Measurements from ENCODE around the gene PDE7B. TPM values are rescaled to one million over a fixed set of nuclear protein-coding genes. Genes with fewer than 3 reads are reported as not detected.

The PDE7B gene
- total and polyA plus RNA-seq, 9 of the 15 experiments (the other 6 are each of a cell fraction or from before 2014, with no cell fraction given), result 0.01 TPM; not detected in 8

- peaks cover 5 to 21% of the 10 kb centered on the region in 2 experiments; a peak in 4 of 5 replicates for H3K27me3 ChIP-seq (ENCODE audit: control insufficient read depth in 2 of 2, insufficient read depth in 2 of 2, low read length in 2 of 2)
- no peaks in the 10 kb centered on the region for H3K36me3 ChIP-seq (ENCODE audit: control insufficient read depth, insufficient read depth, low read length)
- TF ChIP-seq TRIM28 (IDR thresholded peaks at IDR 0.05) (no peak), ELF2 (CRISPR knock-in tag; IDR thresholded peaks at IDR 0.05) (no peak), SMARCE1 (IDR thresholded peaks at IDR 0.05) (no peak), GMEB1 (CRISPR knock-in tag; IDR thresholded peaks at IDR 0.05) (no peak), NR1H2 (CRISPR knock-in tag; IDR thresholded peaks at IDR 0.05) (no peak), CEBPZ (IDR thresholded peaks at IDR 0.05; ENCODE audit: borderline replicate concordance, low read depth, low read length) (no peak), ZC3H11A (IDR thresholded peaks at IDR 0.05; ENCODE audit: low read depth, low read length) (no peak), TEAD4 (IDR thresholded peaks at IDR 0.05; ENCODE audit: low read length) (no peak), TEAD4 (CRISPR knock-in tag; IDR thresholded peaks at IDR 0.05; ENCODE audit: borderline replicate concordance) (no peak), MXI1 (IDR thresholded peaks at IDR 0.05; ENCODE audit: low read depth, low read length) (no peak), THRA (IDR thresholded peaks at IDR 0.05) (no peak), SREBF2 (CRISPR knock-in tag; IDR thresholded peaks at IDR 0.05) (no peak)
- POLR2A ChIA-PET, result no interaction called here
- H4K20me1 ChIP-seq (replicated peaks; ENCODE audit: control insufficient read depth, insufficient read depth, low read length), result no peaks in the 10 kb centered on the region
- no peaks in the 10 kb centered on the region for H3K9me1 ChIP-seq (ENCODE audit: control insufficient read depth, insufficient read depth, low read length)
- FAIRE-seq (no peak), ATAC-seq (no peak), DNase-seq (ENCODE audit: extremely low read depth in 1 of 4, low spot score in 3 of 4) (no peak)
- no peak overlapping the region for H3K4me2 ChIP-seq (ENCODE audit: insufficient read depth, low read length)
- no TSS peak for BruUV-seq (replicated peaks)
- in situ Hi-C loops (cut with MboI), result no loop called here
- no peak overlapping the region for H3K27ac ChIP-seq (ENCODE audit: extremely low read depth, low read depth, low read length)
- H3K9me3 ChIP-seq (replicated peaks; ENCODE audit: control insufficient read depth, insufficient read depth, low read depth, low read length), result no peaks in the 10 kb centered on the region
- H3K4me1 ChIP-seq (replicated peaks in 1 of 2; ENCODE audit: control insufficient read depth in 2 of 2, insufficient read depth in 2 of 2, low read length in 2 of 2), result no peaks in the 10 kb centered on the region
- 0% methylated on average over 4 of the region's 4 CpGs for WGBS (ENCODE audit: insufficient coverage, low coverage, missing lambda C conversion rate)
- H2AFZ ChIP-seq (ENCODE audit: low read depth, low read length), result no peak overlapping the region
- intact Hi-C loops (cut with micrococcal nuclease), result no loop called here
- CTCF ChIA-PET (ENCODE audit: low intra/inter-chr PET ratio), result no interaction called here
- no peak overlapping the region for H3K4me3 ChIP-seq
- H3K9ac ChIP-seq (ENCODE audit: insufficient read depth in 1 of 2, low read depth in 2 of 2, low read length in 2 of 2), result no peak overlapping the region
- H3K79me2 ChIP-seq (ENCODE audit: control insufficient read depth, insufficient read depth, low read length), result no peaks in the 10 kb centered on the region
These were observed 185.1 kb downstream of the PDE7B start for GRCh38 chr6:136036601-136037000.
